HEK293 (cell line): ENCODE measurements around the gene PAIP1.

ENCODE experiments used
- BCL11A ChIP-seq: fragments of 450-650 bp; formaldehyde crosslinking; IDR thresholded peaks from 2 replicates; pipeline ENCODE4 v1.5.1; 2016; ENCODE audit warnings: low read depth, missing biosample characterization, missing genetic modification characterization
- GLI4 ChIP-seq: fragments of 450-650 bp; formaldehyde crosslinking; IDR thresholded peaks from 2 replicates; pipeline ENCODE4 v1.5.1; 2016; ENCODE audit warnings: missing biosample characterization, missing genetic modification characterization
- IKZF3 ChIP-seq: fragments of 450-650 bp; IDR thresholded peaks from 2 replicates; pipeline ENCODE4 v1.5.0; 2018; ENCODE audit warnings: missing biosample characterization, mild to moderate bottlenecking, missing genetic modification characterization, moderate library complexity
- MYNN ChIP-seq: fragments of 450-650 bp; formaldehyde crosslinking; IDR thresholded peaks from 2 replicates; pipeline ENCODE4 v1.5.1; 2016; ENCODE audit warnings: missing biosample characterization, missing genetic modification characterization, borderline replicate concordance
- REPIN1 ChIP-seq: fragments of 450-650 bp; formaldehyde crosslinking; IDR thresholded peaks from 2 replicates; pipeline ENCODE4 v1.5.1; 2017; ENCODE audit warnings: missing biosample characterization, missing genetic modification characterization, low read depth
- ZBTB1 ChIP-seq: fragments of 450-650 bp; formaldehyde crosslinking; IDR thresholded peaks from 2 replicates; pipeline ENCODE4 v1.5.1; 2016; ENCODE audit warnings: missing biosample characterization, missing genetic modification characterization
- ZFP41 ChIP-seq: fragments of 450-650 bp; formaldehyde crosslinking; IDR thresholded peaks from 2 replicates; pipeline ENCODE4 v1.5.1; 2016; ENCODE audit warnings: missing biosample characterization, missing genetic modification characterization, borderline replicate concordance
- ZNF169 ChIP-seq: fragments of 450-650 bp; formaldehyde crosslinking; IDR thresholded peaks from 2 replicates; pipeline ENCODE4 v1.5.1; 2016; ENCODE audit warnings: missing biosample characterization, missing genetic modification characterization
- ZNF174 ChIP-seq: fragments of 450-650 bp; formaldehyde crosslinking; IDR thresholded peaks from 2 replicates; pipeline ENCODE4 v1.5.0; 2017; ENCODE audit warnings: missing biosample characterization, mild to moderate bottlenecking, missing genetic modification characterization
- ZNF24 ChIP-seq: fragments of 450-650 bp; formaldehyde crosslinking; IDR thresholded peaks from 2 replicates; pipeline ENCODE4 v1.5.1; 2016; ENCODE audit warnings: missing biosample characterization, missing genetic modification characterization
- ZNF561 ChIP-seq: fragments of 450-650 bp; IDR thresholded peaks from 2 replicates; pipeline ENCODE4 v1.5.1; 2018; ENCODE audit warnings: missing biosample characterization, missing genetic modification characterization, borderline replicate concordance
- TF ChIP-seq, protein P1 (sequence below): fragments of 450-650 bp; formaldehyde crosslinking; IDR thresholded peaks from 2 replicates; pipeline ENCODE4 v1.5.1; 2016; ENCODE audit warnings: missing biosample characterization, missing genetic modification characterization
- TF ChIP-seq, protein P2 (sequence below): fragments of 450-650 bp; formaldehyde crosslinking; conservative IDR thresholded peaks from 2 replicates; pipeline ENCODE4 v1.5.1; 2016; ENCODE audit warnings: low read depth, missing biosample characterization, missing genetic modification characterization
- TF ChIP-seq, protein P3 (sequence below): fragments of 450-650 bp; formaldehyde crosslinking; IDR thresholded peaks from 2 replicates; pipeline ENCODE4 v1.5.1; 2016; ENCODE audit warnings: missing biosample characterization, missing genetic modification characterization, low read depth

DNA sequence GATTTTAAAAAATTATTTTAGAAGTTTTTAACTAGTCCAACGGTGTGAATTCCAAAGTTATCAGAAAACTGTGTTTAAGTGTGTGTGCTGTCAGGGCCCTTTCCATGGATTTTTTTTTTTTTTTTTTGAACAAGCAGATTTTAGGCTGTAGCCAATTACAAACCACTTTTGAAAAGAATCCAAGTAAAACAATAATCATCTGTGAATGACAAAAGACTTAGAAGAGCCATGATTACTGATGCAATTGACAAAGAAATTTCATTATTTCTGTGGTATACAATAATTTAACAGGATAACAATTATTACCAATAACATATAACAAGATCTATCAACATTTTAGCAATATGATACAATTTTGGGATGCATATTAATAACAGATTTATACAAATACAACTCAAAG, 16.2 kb upstream of the PAIP1 start:
- TF ChIP-seq, protein P1, sequence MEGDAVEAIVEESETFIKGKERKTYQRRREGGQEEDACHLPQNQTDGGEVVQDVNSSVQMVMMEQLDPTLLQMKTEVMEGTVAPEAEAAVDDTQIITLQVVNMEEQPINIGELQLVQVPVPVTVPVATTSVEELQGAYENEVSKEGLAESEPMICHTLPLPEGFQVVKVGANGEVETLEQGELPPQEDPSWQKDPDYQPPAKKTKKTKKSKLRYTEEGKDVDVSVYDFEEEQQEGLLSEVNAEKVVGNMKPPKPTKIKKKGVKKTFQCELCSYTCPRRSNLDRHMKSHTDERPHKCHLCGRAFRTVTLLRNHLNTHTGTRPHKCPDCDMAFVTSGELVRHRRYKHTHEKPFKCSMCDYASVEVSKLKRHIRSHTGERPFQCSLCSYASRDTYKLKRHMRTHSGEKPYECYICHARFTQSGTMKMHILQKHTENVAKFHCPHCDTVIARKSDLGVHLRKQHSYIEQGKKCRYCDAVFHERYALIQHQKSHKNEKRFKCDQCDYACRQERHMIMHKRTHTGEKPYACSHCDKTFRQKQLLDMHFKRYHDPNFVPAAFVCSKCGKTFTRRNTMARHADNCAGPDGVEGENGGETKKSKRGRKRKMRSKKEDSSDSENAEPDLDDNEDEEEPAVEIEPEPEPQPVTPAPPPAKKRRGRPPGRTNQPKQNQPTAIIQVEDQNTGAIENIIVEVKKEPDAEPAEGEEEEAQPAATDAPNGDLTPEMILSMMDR (tag by site-specific recombination), result no peak
- TF ChIP-seq ZNF561 (no peak), ZNF169 (tag by site-specific recombination) (no peak), BCL11A (tag by site-specific recombination) (no peak), ZNF24 (tag by site-specific recombination) (no peak), IKZF3 (no peak), ZBTB1 (tag by site-specific recombination) (no peak), ZFP41 (no peak), GLI4 (tag by site-specific recombination) (no peak), ZNF174 (tag by site-specific recombination) (no peak), REPIN1 (tag by site-specific recombination) (no peak), MYNN (tag by site-specific recombination) (no peak)
- TF ChIP-seq, protein P2, sequence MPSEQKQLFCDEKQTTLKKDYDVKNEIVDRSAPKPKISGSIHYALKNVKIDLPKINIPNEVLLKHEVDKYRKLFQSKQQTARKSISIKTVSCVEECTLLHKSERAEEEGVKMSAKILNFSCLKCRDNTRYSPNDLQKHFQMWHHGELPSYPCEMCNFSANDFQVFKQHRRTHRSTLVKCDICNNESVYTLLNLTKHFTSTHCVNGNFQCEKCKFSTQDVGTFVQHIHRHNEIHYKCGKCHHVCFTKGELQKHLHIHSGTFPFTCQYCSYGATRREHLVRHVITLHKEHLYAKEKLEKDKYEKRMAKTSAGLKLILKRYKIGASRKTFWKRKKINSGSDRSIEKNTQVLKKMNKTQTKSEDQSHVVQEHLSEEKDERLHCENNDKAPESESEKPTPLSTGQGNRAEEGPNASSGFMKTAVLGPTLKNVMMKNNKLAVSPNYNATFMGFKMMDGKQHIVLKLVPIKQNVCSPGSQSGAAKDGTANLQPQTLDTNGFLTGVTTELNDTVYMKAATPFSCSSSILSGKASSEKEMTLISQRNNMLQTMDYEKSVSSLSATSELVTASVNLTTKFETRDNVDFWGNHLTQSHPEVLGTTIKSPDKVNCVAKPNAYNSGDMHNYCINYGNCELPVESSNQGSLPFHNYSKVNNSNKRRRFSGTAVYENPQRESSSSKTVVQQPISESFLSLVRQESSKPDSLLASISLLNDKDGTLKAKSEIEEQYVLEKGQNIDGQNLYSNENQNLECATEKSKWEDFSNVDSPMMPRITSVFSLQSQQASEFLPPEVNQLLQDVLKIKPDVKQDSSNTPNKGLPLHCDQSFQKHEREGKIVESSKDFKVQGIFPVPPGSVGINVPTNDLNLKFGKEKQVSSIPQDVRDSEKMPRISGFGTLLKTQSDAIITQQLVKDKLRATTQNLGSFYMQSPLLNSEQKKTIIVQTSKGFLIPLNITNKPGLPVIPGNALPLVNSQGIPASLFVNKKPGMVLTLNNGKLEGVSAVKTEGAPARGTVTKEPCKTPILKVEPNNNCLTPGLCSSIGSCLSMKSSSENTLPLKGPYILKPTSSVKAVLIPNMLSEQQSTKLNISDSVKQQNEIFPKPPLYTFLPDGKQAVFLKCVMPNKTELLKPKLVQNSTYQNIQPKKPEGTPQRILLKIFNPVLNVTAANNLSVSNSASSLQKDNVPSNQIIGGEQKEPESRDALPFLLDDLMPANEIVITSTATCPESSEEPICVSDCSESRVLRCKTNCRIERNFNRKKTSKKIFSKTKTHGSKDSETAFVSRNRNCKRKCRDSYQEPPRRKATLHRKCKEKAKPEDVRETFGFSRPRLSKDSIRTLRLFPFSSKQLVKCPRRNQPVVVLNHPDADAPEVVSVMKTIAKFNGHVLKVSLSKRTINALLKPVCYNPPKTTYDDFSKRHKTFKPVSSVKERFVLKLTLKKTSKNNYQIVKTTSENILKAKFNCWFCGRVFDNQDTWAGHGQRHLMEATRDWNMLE, result peak; percentile 54; the same call in 1 of the 2 replicates
- TF ChIP-seq, protein P3, sequence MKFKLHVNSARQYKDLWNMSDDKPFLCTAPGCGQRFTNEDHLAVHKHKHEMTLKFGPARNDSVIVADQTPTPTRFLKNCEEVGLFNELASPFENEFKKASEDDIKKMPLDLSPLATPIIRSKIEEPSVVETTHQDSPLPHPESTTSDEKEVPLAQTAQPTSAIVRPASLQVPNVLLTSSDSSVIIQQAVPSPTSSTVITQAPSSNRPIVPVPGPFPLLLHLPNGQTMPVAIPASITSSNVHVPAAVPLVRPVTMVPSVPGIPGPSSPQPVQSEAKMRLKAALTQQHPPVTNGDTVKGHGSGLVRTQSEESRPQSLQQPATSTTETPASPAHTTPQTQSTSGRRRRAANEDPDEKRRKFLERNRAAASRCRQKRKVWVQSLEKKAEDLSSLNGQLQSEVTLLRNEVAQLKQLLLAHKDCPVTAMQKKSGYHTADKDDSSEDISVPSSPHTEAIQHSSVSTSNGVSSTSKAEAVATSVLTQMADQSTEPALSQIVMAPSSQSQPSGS (tag by site-specific recombination), result peak; percentile 36; the same call in 1 of the 2 replicates
